ENCODE results near the gene ATOX1. TPM values are rescaled to one million over a fixed set of nuclear protein-coding genes. Genes with fewer than 3 reads are reported as not detected.
"Not testable (repeated sequence)": the region's sequence is repeated elsewhere in the genome, so short reads cannot be mapped to it uniquely, and the experiment has no call there.

The ATOX1 gene
- total and polyA plus RNA-seq, 9 of the 15 experiments (the other 6 are each of a cell fraction or from before 2014, with no cell fraction given) = 59.2 to 318 (median 86.2) TPM

DNA sequence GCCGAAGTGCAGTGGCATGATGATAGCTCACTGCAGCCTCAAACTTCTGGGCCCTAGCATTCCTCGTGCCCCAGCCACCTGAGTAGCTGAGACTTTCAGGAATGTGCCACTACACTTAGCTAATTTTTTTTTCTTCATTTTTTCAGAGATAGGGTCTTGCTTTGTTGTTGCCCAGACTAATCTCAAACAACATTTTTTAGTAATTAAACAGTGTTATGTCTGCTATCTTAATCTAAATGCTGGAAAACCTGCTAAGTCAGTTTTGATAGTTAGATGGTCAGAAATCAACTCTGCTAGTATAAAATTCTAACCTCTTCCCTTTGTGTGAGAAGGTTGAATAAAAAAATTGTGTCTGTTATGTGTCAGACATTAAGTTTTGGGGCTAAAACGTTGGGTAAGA lies 25.7 kb upstream of the ATOX1 start:
- ChIA-PET CTCF (ENCODE audit: low intra/inter-chr PET ratio) (no interaction called here), POLR2A (interaction anchor here (1.5 to 2.8 kb wide), 3 partner anchors 10 to 22 kb away, joined by 5 to 13 read pairs (median 11); partner anchors contain the start of gene G3BP1)
- no peak for FAIRE-seq
- no peak overlapping the region for H2AFZ ChIP-seq (ENCODE audit: low read depth, low read length)
- peaks cover 3 to 26% of the 10 kb centered on the region in 2 experiments for H3K4me1 ChIP-seq (replicated peaks in 1 of 2; ENCODE audit: control insufficient read depth in 2 of 2, insufficient read depth in 2 of 2, low read length in 2 of 2)
- intact Hi-C loops (cut with micrococcal nuclease) = no loop called here
- H3K9me1 ChIP-seq (ENCODE audit: control insufficient read depth, insufficient read depth, low read length) = no peaks in the 10 kb centered on the region
- H3K27ac ChIP-seq (ENCODE audit: extremely low read depth, low read depth, low read length) = no peak overlapping the region; the same call in 2 of the 3 replicates
- H3K79me2 ChIP-seq (ENCODE audit: control insufficient read depth, insufficient read depth, low read length) = peaks cover 99% of the 10 kb centered on the region
- WGBS (ENCODE audit: insufficient coverage, low coverage, missing lambda C conversion rate) = 78% methylated on average over 3 of the region's 3 CpGs
- TF ChIP-seq MYNN (IDR thresholded peaks at IDR 0.05) (no peak), MYNN (CRISPR knock-in tag; IDR thresholded peaks at IDR 0.05) (no peak), PHB2 (IDR thresholded peaks at IDR 0.05; ENCODE audit: low read depth) (no peak), ZNF224 (CRISPR knock-in tag; IDR thresholded peaks at IDR 0.05) (no peak), ETV1 (tag; conservative IDR thresholded peaks at IDR 0.05; ENCODE audit: low read depth) (no peak)
- TF ChIP-seq, protein P1, sequence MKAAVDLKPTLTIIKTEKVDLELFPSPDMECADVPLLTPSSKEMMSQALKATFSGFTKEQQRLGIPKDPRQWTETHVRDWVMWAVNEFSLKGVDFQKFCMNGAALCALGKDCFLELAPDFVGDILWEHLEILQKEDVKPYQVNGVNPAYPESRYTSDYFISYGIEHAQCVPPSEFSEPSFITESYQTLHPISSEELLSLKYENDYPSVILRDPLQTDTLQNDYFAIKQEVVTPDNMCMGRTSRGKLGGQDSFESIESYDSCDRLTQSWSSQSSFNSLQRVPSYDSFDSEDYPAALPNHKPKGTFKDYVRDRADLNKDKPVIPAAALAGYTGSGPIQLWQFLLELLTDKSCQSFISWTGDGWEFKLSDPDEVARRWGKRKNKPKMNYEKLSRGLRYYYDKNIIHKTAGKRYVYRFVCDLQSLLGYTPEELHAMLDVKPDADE (conservative IDR thresholded peaks at IDR 0.05; ENCODE audit: control insufficient read depth, low read depth, low read length) = no peak
- no peak overlapping the region for H3K4me3 ChIP-seq
- H4K20me1 ChIP-seq (replicated peaks; ENCODE audit: control insufficient read depth, insufficient read depth, low read length) = peaks cover 32% of the 10 kb centered on the region
- no peaks in the 10 kb centered on the region for H3K9me3 ChIP-seq (replicated peaks; ENCODE audit: control insufficient read depth, insufficient read depth, low read depth, low read length)
- BruUV-seq (replicated peaks) = no TSS peak
- in situ Hi-C loops (cut with MboI) = no loop called here
- H3K4me2 ChIP-seq (ENCODE audit: insufficient read depth, low read length) = no peak overlapping the region
- DNase-seq (ENCODE audit: extremely low read depth in 1 of 4, low spot score in 3 of 4) = no peak
- peaks cover 72% of the 10 kb centered on the region for H3K36me3 ChIP-seq (ENCODE audit: control insufficient read depth, insufficient read depth, low read length)
- ATAC-seq = no peak
- peak overlapping the region; percentile 0 to 77; a peak in 1 of 4 replicates for H3K9ac ChIP-seq (ENCODE audit: insufficient read depth in 1 of 2, low read depth in 2 of 2, low read length in 2 of 2)
- no peaks in the 10 kb centered on the region for H3K27me3 ChIP-seq (ENCODE audit: control insufficient read depth in 2 of 2, insufficient read depth in 2 of 2, low read length in 2 of 2)

DNA sequence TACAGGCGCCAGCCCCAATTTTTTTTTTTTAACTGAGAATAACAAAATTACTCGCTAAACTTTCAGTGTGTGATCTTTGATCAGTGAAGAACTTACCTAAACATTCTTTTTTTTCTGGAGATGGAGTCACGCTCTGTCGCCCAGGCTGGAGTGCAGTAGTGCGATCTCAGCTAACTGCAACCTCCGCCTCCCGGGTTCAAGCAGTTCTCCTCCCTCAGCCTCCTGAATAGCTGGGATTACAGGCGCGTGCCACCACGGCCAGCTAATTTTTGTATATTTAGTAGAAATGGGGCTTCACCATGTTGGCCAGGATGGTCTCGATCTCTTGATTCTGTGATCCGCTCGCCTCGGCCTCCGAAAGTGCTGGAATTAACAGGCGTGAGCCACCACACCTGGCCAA lies 25.2 kb upstream of the ATOX1 start:
- peaks cover 72% of the 10 kb centered on the region for H3K36me3 ChIP-seq (ENCODE audit: control insufficient read depth, insufficient read depth, low read length)
- FAIRE-seq; H3K4me2 ChIP-seq (ENCODE audit: insufficient read depth, low read length); H3K4me3 ChIP-seq; H3K27ac ChIP-seq (ENCODE audit: extremely low read depth, low read depth, low read length); DNase-seq (ENCODE audit: extremely low read depth in 1 of 4, low spot score in 3 of 4); H3K9me1 ChIP-seq (ENCODE audit: control insufficient read depth, insufficient read depth, low read length); H3K27me3 ChIP-seq (ENCODE audit: control insufficient read depth in 2 of 2, insufficient read depth in 2 of 2, low read length in 2 of 2); BruUV-seq (replicated peaks); ATAC-seq; H3K9me3 ChIP-seq (replicated peaks; ENCODE audit: control insufficient read depth, insufficient read depth, low read depth, low read length); H3K9ac ChIP-seq (ENCODE audit: insufficient read depth in 1 of 2, low read depth in 2 of 2, low read length in 2 of 2); intact Hi-C loops (cut with micrococcal nuclease); CTCF ChIA-PET (ENCODE audit: low intra/inter-chr PET ratio); in situ Hi-C loops (cut with MboI); H2AFZ ChIP-seq (ENCODE audit: low read depth, low read length): not testable (repeated sequence)
- peaks cover 3 to 28% of the 10 kb centered on the region in 2 experiments for H3K4me1 ChIP-seq (replicated peaks in 1 of 2; ENCODE audit: control insufficient read depth in 2 of 2, insufficient read depth in 2 of 2, low read length in 2 of 2)
- H3K79me2 ChIP-seq (ENCODE audit: control insufficient read depth, insufficient read depth, low read length) = peaks cover 99% of the 10 kb centered on the region
- peaks cover 36% of the 10 kb centered on the region for H4K20me1 ChIP-seq (replicated peaks; ENCODE audit: control insufficient read depth, insufficient read depth, low read length)
- POLR2A ChIA-PET = interaction anchor here (1.5 to 2.8 kb wide), 3 partner anchors 9 to 23 kb away, joined by 5 to 13 read pairs (median 11); partner anchors contain the start of gene G3BP1
- WGBS (ENCODE audit: insufficient coverage, low coverage, missing lambda C conversion rate) = 95% methylated on average over 16 of the region's 16 CpGs
